Measurements from ENCODE around the gene ZIC1. TPM values are rescaled to one million over a fixed set of nuclear protein-coding genes. Genes with fewer than 3 reads are reported as not detected.

Gene ZIC1
- total RNA-seq (2022; extraction: Qiagen RNA extraction), result 0.06 to 0.20 TPM in 2 of 5 replicates, not detected in the others

GRCh38 chr3:147409143-147410115 is at the start of gene ZIC1:
Gene ZIC1 (plus strand): TSS chr3:147409365. CDS start chr3:147410113, 748 bp downstream.

GRCh38 chr3:147406028-147406931 is 2.9 kb upstream of the ZIC1 start, which contains the start of gene ZIC4:
Gene ZIC4 (minus strand): TSS chr3:147406543. CDS start chr3:147402797, 3,746 bp downstream.

Other genes with a start within 250 kb of the ZIC1 start
- gene ZIC4, start 2.8 kb upstream of the ZIC1 start, total RNA-seq (2022; extraction: Qiagen RNA extraction), result not detected in 5 replicates